ENCODE data around the gene MOB4. TPM values are rescaled to one million over a fixed set of nuclear protein-coding genes. Genes with fewer than 3 reads are reported as not detected.

Gene MOB4
- total and polyA plus RNA-seq, 2 donors (not counting 1 experiment from before 2014, with no cell fraction given), result 12.6 to 20.8 TPM

DNA sequence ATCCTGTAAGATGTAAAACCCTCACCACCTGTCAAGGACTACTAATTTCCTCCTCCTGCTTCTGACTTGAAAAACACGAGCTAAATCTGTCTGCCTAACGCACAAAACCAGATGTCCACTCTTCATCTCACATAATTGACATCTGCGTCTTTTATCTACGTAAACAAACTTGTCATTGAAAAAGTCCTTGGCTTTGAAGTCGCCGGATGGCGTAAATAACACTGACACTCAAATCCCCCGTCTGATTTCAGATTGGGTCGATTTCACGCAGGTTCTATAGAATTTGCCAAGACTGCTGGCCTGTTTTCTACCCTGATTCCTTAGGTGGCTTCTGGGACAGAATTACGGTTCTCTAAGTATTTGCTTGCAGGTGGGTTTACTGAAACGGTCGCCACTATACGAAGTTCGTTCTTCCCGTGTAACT, 539 bp upstream of the MOB4 start:
- H3K4me2 ChIP-seq (replicated peaks; ENCODE audit: low read depth, low read length, poor library complexity, severe bottlenecking), result peak overlapping the region; percentile 80
- no peaks in the 10 kb centered on the region for H4K20me1 ChIP-seq (ENCODE audit: control insufficient read depth, insufficient read depth, low read length, poor library complexity, severe bottlenecking)
- H3K27me3 ChIP-seq (replicated peaks in 1 of 4; ENCODE audit: control extremely low read depth in 1 of 4, control insufficient read depth in 3 of 4, insufficient read depth in 4 of 4, low read length in 3 of 4), result no peaks in the 10 kb centered on the region
- H3K4me1 Mint-ChIP-seq, result peaks cover 39% of the 10 kb centered on the region
- H3K36me3 ChIP-seq (replicated peaks in 1 of 2; ENCODE audit: control extremely low read depth in 1 of 2, control insufficient read depth in 1 of 2, extremely low read depth in 1 of 2, insufficient read depth in 2 of 2, low read length in 1 of 2), result peaks cover 0 to under 1% of the 10 kb centered on the region in 2 experiments
- peak overlapping the region; percentile 97 for H3K4me3 Mint-ChIP-seq
- peaks cover under 1% of the 10 kb centered on the region for H3K9me3 Mint-ChIP-seq (ENCODE audit: insufficient read depth)
- 0% methylated on average over 16 of the region's 16 CpGs for WGBS (ENCODE audit: insufficient coverage)
- DNase-seq (no peak), ATAC-seq (ENCODE audit: low read depth) (no peak)
- peak overlapping the region; percentile 90 for H3K9ac ChIP-seq (ENCODE audit: low read length)
- H3K9me3 ChIP-seq (ENCODE audit: control extremely low read depth in 1 of 3, control insufficient read depth in 2 of 3, insufficient read depth in 1 of 3, low read length in 2 of 3), result peaks cover 0 to 4% (median 0%) of the 10 kb centered on the region in 3 donors
- peak overlapping the region; percentile 89 for H2AFZ ChIP-seq (ENCODE audit: insufficient read depth, low read depth, low read length, poor library complexity, severe bottlenecking)
- TF ChIP-seq, protein P1, sequence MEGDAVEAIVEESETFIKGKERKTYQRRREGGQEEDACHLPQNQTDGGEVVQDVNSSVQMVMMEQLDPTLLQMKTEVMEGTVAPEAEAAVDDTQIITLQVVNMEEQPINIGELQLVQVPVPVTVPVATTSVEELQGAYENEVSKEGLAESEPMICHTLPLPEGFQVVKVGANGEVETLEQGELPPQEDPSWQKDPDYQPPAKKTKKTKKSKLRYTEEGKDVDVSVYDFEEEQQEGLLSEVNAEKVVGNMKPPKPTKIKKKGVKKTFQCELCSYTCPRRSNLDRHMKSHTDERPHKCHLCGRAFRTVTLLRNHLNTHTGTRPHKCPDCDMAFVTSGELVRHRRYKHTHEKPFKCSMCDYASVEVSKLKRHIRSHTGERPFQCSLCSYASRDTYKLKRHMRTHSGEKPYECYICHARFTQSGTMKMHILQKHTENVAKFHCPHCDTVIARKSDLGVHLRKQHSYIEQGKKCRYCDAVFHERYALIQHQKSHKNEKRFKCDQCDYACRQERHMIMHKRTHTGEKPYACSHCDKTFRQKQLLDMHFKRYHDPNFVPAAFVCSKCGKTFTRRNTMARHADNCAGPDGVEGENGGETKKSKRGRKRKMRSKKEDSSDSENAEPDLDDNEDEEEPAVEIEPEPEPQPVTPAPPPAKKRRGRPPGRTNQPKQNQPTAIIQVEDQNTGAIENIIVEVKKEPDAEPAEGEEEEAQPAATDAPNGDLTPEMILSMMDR (IDR thresholded peaks at IDR 0.05), result no peak
- no peak for TF ChIP-seq EZH2 (IDR thresholded peaks at IDR 0.05; ENCODE audit: borderline replicate concordance, insufficient read depth, low read depth, low read length, poor library complexity, severe bottlenecking)
- H3K27ac Mint-ChIP-seq, result peak overlapping the region; percentile 91
- H3K27me3 Mint-ChIP-seq, result no peaks in the 10 kb centered on the region
- ChIA-PET POLR2A (interaction anchor here (1.1 to 3.3 kb wide), 3 partner anchors 15 to 80 kb away, joined by 5 to 62 read pairs (median 9); partner anchors contain the start of genes COQ10B, HSPD1, HSPE1 and SF3B1), CTCF (interaction anchor here (1.2 kb wide), 1 partner anchor 81 kb away, joined by 4 read pairs; the partner anchor contains the start of gene SF3B1)
- H3K27ac ChIP-seq (ENCODE audit: low read length in 2 of 2), result peak overlapping the region; percentile 92 to 96
- peaks cover 98% of the 10 kb centered on the region for H3K79me2 ChIP-seq (ENCODE audit: control insufficient read depth, insufficient read depth, low read length)
- intact Hi-C loops (cut with micrococcal nuclease), result loop anchor here (1.0 to 10.0 kb wide), 3 partner anchors 15 to 1341 kb away; partner anchors contain the start of genes HSPE1, SF3B1 and STK17B
- peaks cover 10 to 17% of the 10 kb centered on the region in 2 donors for H3K4me1 ChIP-seq (ENCODE audit: control insufficient read depth in 2 of 2, insufficient read depth in 2 of 2, low read length in 2 of 2)
- peak overlapping the region; percentile 79 to 90 (median 85) for H3K4me3 ChIP-seq (ENCODE audit: control extremely low read depth in 1 of 5, extremely low read depth in 1 of 5, insufficient read depth in 1 of 5, low read depth in 2 of 5, low read length in 4 of 5)

DNA sequence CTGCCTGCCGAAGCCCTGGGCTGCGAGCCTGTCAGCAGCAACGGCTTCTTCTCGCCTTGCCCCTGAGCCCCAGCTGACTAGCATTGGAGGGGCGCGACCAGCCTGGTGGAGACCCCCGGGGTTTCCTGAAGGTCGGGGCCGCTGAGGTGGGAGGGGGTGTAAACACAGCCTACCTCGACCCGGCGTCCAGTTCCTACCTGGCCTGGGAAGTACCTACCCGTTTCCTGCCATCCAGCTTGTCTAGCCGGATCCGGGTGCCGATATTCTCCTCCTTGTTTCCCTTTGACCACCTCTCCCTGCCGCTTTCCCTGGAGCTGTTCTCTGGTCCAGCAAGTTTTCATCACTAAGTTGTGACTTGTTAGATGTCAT, 511 bp downstream of the MOB4 start:
- Histone ChIP-seq H3K79me2 (ENCODE audit: control insufficient read depth, insufficient read depth, low read length) (peaks cover 97% of the 10 kb centered on the region), H3K9ac (ENCODE audit: low read length) (peak overlapping the region; percentile 90), H3K4me3 (ENCODE audit: control extremely low read depth in 1 of 5, extremely low read depth in 1 of 5, insufficient read depth in 1 of 5, low read depth in 2 of 5, low read length in 4 of 5) (peak overlapping the region; percentile 74 to 90 (median 84)), H3K9me3 (ENCODE audit: control extremely low read depth in 1 of 3, control insufficient read depth in 2 of 3, insufficient read depth in 1 of 3, low read length in 2 of 3) (peaks cover 0 to 9% (median 0%) of the 10 kb centered on the region in 3 donors), H3K27me3 (replicated peaks in 1 of 4; ENCODE audit: control extremely low read depth in 1 of 4, control insufficient read depth in 3 of 4, insufficient read depth in 4 of 4, low read length in 3 of 4) (no peaks in the 10 kb centered on the region), H3K4me1 (ENCODE audit: control insufficient read depth in 2 of 2, insufficient read depth in 2 of 2, low read length in 2 of 2) (peaks cover 10 to 17% of the 10 kb centered on the region in 2 donors), H3K27ac (ENCODE audit: low read length in 2 of 2) (peak overlapping the region; percentile 92 to 96), H3K36me3 (replicated peaks in 1 of 2; ENCODE audit: control extremely low read depth in 1 of 2, control insufficient read depth in 1 of 2, extremely low read depth in 1 of 2, insufficient read depth in 2 of 2, low read length in 1 of 2) (peaks cover 2% of the 10 kb centered on the region in 2 experiments), H4K20me1 (ENCODE audit: control insufficient read depth, insufficient read depth, low read length, poor library complexity, severe bottlenecking) (no peaks in the 10 kb centered on the region), H3K4me2 (replicated peaks; ENCODE audit: low read depth, low read length, poor library complexity, severe bottlenecking) (peak overlapping the region; percentile 80), H2AFZ (ENCODE audit: insufficient read depth, low read depth, low read length, poor library complexity, severe bottlenecking) (peak overlapping the region; percentile 89)
- TF ChIP-seq EZH2 (IDR thresholded peaks at IDR 0.05; ENCODE audit: borderline replicate concordance, insufficient read depth, low read depth, low read length, poor library complexity, severe bottlenecking), result no peak
- TF ChIP-seq, protein P1 (IDR thresholded peaks at IDR 0.05), result no peak
- POLR2A ChIA-PET, result interaction anchor here (0.6 to 3.3 kb wide), 5 partner anchors 12 to 81 kb away, joined by 3 to 62 read pairs (median 5); partner anchors contain the start of genes COQ10B, HSPD1, HSPE1 and SF3B1
- intact Hi-C loops (cut with micrococcal nuclease), result loop anchor here (1.0 to 10.0 kb wide), 3 partner anchors 63 to 1342 kb away; partner anchors contain the start of genes COQ10B and STK17B
- DNase-seq (no peak), ATAC-seq (ENCODE audit: low read depth) (no peak)
- Mint-ChIP-seq H3K4me1 (peaks cover 44% of the 10 kb centered on the region), H3K27me3 (no peaks in the 10 kb centered on the region), H3K9me3 (ENCODE audit: insufficient read depth) (peaks cover 4% of the 10 kb centered on the region), H3K27ac (peak overlapping the region; percentile 91), H3K4me3 (peak overlapping the region; percentile 97)
- WGBS (ENCODE audit: insufficient coverage), result 0% methylated on average over 17 of the region's 17 CpGs
- CTCF ChIA-PET, result interaction anchor here (0.9 to 1.4 kb wide), 3 partner anchors 14 to 263 kb away, joined by 4 to 5 read pairs (median 4); partner anchors contain the start of gene SF3B1
